HG02885 (cell line): ENCODE data around the gene RFPL2.
"Not testable (repeated sequence)": the region's sequence is repeated elsewhere in the genome, so short reads cannot be mapped to it uniquely, and the experiment has no call there.

Experiments used
- ATAC-seq: cut with Tn5 transposase; IDR thresholded peaks from one replicate; pipeline ENCODE4 v1.9.1; 2021; ENCODE audit warnings: mild to moderate bottlenecking; ENCODE audit not compliant: unreplicated experiment, poor library complexity

RFPL2 gene

DNA sequence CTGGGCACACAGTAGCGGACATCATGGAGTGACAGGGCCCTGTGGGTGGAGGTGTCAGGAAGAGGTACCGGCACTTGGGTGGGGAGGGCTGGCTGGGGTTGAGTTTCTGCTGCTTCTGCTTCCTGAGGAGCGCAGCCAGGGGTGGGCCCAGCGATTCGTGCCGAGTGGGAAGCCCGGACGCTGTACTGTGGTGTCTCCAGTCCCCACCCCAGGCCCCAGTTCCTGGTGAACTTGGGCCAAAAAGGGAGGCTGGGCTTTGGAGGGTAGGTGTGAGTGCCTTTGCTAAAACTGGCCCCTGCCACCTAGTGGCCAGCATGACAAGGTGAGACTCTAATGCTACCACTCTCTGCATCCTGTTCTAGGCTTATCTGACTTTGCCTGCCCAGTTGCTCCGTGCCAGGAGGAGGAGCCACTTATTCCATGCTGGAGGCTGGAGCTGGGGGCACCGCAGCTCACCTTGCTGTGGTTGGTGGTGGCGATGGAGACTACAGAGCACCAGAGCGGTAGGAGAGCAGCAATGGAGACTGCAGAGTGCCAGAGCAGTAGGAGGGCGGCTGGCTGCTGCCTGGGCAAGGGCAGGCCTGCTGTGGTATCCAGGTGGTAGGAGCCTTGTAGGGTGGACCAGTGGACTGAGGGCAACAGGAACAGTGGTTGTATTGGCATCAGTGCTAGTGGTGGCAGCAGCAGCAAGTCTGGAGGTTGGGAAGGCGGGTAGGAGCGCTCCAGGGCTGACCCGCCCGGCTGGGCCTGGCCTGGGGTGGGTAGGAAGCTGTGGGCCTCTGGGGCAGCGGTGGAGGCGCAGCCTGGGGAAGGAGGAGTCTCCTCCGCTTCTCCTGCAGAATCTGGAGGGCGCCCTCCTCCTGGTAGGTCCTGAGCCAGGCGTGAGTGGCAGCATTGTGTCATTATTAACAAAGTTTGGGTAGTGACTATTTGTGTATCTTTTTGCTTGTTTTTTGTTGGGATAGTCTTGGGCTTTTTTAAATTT lies 2.2 kb upstream of the RFPL2 start:
- ATAC-seq, result no peak

DNA sequence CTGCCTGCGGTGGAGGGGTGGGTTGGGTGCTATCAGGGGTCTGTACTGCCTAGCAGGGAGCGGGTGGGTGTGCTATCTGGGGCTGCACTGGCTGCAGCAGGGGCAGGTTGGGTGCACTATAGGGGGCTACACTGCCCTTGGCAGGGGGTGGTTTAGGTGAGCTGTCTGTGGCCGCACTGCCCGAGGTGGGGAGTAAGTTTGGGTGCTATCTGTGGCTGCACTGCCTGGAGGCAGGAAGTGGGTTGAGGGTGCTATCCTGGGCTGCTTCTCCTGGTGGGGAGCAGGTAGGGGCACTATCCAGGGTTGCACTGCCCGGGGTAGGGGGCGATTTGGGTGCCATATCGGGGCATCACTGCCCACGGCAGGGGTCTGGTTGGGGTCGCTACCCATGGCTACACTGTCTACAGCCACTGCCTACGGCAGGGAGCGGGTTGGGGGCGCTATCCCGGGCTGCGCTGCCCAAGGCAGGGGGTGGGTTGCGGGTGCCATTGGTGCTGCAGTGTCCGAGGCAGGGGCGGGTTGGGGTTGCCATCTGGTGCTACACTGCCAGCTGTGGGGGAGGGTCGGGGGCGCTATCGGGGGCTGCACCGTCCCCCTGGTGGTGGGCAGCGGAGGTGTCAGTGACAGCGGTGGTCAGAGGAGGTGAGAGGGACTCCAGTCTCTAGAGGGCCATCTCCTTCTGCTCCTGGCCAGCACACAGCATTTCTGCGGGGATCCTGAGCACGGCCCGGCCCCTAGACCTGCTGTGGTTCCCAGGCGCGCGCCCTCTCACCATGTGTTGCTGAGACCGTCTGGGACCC lies 1.3 kb upstream of the RFPL2 start:
- ATAC-seq, result no peak

DNA sequence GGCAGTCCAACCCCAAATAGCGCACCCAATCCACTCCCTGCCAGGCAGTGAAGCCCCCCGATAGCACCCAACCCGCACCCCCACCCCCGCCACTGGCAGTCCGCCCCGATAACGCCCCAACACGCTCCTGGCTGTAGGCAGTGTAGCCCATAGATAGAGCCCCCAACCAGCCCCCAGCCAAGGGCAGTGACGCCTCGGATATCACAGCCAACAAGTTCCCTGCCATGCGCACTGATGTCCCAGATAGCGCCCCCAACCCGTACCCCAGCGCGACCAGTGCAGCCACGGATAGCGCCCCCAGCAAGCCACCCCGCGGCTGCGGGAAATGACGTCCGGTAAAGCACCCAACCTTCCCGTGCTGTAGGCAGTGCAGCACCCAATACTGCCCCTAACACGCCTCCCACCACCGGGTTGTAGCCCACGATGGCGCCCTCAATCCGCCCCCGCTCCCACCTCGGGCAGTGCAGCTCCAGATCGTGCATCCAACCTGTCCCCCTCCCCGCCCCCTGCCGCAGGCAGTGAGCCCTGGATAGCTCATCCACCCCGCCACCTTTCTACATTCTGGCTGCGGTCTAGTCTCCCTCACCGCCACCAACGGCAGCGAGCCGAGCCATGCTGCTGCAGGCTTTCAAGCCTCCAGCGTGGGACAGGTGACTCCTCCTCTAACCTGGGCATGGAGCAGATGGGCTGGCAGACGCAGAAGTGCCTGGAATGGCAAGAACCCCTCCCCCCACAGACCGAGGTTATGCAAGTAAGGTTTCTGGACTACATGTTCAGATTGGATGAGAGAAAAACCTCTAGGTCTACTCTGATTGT lies 625 bp downstream of the RFPL2 start:
- no peak for ATAC-seq

DNA sequence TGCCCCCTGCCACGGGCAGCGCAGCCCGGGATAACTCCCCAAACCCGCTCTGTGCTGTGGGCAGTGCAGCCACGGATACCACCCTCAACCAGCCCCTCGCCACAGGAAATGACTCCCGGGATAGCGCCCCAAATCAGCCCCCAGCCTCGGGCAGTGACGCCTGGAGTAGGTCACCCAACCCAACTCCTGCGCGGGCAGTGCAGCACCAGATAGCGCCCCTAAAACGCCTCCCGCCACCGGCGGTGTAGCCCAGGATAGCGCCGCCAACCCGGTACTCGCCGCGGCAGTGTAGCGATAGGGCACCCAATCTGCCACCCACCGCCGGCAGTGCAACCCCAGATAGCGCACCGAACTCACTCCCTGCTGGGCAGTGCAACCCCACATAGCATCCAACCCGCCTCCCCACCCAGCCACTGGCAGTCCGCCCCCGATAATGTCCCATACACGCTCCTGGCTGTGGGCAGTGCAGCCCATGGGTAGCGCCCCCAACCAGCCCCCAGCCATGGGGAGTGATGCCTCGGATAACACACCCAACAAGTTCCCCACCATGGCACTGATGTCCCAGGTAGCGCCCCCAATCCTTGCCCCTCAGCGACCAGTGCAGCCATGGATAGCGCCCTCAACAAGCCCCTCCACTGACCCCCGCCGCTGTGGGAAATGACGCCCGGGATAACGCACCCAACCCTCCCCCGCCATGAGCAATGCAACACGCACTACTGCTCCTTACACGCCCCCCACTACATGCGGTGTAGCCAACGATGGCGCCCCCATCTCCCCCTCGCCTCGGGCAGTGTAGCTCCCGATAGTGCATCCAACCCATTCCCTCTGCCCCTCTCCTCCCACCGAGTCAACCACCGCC lies 1.5 kb downstream of the RFPL2 start:
- ATAC-seq, result no peak

DNA sequence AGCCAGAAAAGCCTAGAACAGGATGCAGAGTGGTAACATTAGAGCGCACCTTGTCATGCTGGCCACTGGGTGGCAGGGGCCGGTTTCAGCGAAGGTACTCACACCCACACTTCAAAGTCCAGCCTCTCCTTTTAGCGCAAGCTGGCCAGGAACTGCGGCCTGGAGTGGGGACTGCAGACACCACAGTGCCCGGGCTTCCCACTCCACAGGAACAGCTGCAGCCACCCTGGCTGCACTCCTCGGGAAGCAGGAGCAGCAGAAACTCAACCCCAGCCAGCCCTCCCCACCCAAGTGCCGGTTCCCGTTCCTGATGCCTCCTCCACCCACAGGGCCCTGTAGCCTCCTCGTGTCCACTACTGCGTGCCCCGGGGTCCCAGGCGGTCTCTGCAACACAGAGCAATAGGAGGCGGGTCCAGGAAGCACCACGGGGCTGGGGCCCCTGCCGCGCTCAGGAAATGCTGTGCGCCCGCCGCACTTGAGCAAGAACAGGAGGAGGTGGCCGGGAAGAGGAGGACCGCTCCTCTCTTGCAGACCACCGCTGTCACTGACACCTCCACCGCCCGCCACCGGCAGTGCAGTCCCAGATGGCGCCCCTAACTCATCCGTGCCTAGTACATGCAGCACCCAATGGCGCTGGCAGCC lies 2.2 kb downstream of the RFPL2 start:
- no peak for ATAC-seq

GRCh38 chr22:32202161-32202538 lies 2.7 kb downstream of the RFPL2 start:
- no peak for ATAC-seq

- ATAC-seq, result no peak
These were observed 4.1 kb downstream of the RFPL2 start for GRCh38 chr22:32200752-32201151.

DNA sequence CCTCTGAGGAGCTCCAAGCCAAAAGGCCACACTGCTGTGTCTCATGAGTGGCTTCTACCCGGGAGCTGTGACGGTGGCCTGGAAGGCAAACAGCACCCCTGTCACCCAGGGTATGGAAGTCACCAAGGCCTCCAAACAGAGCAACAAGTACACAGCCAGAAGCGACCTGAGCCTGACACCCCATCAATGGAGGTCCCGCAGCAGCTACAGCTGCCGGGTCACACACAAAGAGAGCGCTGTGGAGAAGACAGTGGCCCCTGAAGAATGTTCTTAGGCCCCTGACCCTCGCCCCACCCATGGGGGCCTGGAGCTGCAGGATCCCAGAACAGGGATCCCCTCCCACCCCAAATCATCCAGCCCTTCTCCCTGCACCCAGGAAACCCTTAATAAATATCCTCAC lies 4.9 kb downstream of the RFPL2 start:
- ATAC-seq, result no peak

DNA sequence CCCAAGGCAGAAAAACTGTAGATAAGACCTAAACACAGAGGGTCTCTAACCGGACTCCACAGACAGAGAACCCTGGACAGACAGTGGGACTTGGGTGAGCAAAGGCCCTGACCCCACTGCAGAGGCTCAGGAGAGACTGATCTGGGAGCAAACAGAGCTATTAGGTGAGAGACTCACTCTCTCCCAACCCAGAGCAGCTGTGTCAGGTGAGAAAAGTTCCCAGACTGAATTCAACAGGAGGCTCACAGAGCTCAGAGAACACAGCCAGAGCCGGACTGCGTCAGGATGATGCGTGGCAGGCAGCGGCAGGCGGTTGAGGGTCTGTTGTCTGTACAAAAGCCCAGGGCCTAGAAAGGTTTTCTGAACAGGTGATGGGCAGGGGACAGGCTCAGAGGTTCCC lies 5.5 kb downstream of the RFPL2 start:
- no peak for ATAC-seq

- not testable (repeated sequence) for ATAC-seq
These were observed 7.2 kb downstream of the RFPL2 start for GRCh38 chr22:32197553-32198226.

GRCh38 chr22:32195900-32196299 lies 9.0 kb downstream of the RFPL2 start:
- not testable (repeated sequence) for ATAC-seq

DNA sequence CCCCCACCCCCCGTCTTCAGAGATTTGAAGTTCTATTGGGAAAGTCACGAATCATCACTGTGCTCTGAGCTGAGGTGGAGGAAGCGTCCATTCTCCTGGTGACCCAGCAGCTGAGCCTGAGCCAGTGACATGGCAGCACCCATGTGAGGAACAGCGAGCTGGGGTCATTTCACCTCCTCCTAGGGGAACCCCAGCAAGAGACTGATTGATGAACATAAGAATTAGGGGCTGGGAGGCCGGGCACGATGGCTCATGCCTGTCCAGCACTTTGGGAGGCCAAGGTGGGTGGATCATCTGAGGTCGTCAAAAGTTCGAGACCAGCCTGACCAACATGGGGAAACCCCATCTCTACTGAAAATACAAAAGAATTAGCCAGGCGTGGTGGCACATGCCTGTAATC lies 11.5 kb downstream of the RFPL2 start:
- not testable (repeated sequence) for ATAC-seq

GRCh38 chr22:32191021-32191420 lies 13.9 kb downstream of the RFPL2 start:
- not testable (repeated sequence) for ATAC-seq

DNA sequence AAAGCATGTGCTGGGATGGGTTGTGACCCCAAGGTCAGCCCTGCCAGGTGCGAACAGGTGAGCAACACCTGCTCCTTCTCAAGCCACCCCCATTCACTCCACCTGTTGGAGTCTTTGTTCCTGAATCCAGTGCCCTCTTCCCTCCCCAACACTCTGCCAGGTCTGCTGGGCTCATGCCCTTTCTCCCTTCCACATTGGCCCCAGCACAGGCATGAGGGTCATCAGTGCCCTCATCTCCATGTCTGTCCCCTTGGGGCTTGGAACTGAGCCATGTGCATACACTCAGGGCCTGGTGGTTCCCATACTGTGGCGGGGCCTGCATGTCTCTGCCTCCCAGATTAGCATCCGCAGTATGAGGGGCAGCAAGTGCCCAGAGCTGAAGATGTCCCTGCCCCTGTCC lies 19.1 kb downstream of the RFPL2 start:
- ATAC-seq, result no peak

DNA sequence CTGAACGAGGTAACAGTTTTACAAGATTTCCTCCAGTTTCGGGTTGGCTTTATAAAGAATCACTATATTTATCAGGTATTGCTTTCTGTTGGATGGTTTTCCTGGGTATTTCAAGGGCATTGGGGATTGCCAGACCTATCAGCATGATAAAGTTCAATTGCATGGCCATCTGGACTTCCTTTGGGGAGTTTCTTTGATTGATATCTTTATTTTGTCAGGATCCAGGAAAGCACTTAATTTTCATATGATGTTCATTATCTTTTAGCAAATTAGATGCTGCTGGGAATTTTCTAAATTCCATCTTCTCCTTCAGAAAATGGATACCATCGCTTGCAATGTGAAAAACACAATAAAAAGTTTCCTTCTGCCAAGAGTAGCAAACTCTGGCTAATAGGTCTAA lies 21.2 kb downstream of the RFPL2 start:
- no peak for ATAC-seq

DNA sequence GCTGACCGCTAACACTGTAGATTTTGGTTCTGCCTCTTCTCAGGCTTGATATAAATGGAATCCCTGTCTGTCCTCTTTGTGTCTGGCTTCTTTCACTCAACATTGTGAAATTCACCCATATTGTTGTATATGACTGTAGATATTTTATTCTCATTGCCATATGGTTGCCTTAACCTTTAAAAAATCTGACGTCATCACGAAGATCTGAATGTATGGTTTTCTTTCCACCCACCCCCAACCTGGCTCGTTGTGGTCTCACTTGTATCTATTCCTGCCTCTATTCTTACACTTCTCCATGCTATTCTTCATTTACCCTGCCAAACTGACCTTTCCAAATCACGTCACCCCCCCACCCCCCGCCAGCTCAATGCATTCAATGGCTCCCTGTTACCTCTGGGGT lies 23.8 kb downstream of the RFPL2 start:
- ATAC-seq, result no peak

DNA sequence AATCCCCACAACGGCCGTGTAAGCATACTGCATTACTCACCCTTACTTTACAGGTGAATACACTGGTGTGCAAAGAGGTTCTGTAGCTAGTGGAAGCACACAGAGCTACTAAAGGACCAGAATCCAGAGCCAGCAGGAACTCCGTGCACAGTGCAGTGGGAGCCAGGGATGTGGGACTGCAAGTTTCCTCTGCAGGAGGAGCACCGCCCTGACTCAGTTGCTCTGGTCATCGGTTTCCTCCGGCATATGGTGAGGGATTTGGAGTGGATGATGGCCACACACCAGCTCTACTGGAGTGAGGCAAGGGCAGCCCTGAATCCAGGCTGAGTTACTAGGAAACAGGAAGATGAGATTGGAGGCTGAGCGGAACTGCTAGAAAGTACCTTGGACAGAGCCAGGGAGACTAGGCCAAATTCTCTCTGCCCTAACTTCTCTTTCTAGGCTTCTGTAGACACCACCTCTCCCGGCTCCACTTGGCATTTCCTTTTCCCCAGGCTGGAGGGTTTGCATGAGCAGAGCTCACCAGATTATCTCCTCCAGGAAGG lies 27.6 kb downstream of the RFPL2 start:
- no peak for ATAC-seq
